GM04504 (cell line): ENCODE measurements around the gene NETO1.

Experiments
- DNase-seq: peaks from one replicate; pipeline ENCODE4 v3.0.0-alpha.2; 2012; ENCODE audit warnings: low read depth

NETO1 gene

GRCh38 chr18:72726201-72726600 is 141.6 kb downstream of the NETO1 start:
- no peak for DNase-seq

- no peak for DNase-seq
Measured at GRCh38 chr18:72721330-72721729, 146.5 kb downstream of the NETO1 start.

DNA sequence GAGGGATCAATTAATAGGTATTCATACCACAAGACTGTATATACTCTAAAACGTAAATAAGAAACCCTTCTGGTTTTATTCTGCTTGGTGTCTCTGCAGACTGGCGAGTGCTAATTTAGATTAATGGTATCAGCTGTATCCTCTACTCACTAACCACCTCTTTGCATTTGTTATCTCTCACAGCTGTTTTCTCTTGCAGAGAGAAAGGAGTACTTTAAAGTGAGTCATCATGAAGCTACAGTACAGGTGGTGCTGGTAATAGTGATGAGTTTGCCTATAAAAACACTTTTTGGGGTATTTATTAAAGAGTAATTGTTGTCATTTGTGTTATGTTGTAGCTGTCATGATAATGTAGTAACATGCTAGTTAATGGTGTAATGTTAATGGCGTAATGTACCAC is 147.7 kb downstream of the NETO1 start:
- DNase-seq = no peak

DNA sequence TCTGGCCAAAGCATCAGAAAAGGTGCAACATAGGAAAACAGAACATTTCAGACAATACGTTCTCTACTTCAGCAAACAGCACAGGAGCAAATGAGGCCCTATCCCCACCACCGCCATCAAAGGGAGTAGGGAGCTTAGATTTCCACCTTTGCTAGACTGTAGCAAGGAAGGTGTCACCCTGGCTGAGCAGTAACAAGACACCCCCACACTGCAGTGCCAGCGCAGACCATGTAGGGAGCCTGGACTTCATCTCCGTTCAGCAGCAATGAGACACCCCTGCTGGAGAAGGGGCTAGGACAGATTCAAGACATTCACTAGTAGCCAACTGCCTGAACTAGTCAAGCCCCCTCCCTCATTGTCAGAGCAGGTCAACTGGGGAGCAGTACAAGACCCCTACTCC is 163.6 kb downstream of the NETO1 start:
- DNase-seq = no peak

- DNase-seq = no peak
Measured at GRCh38 chr18:72700961-72701710, 166.7 kb downstream of the NETO1 start.

DNA sequence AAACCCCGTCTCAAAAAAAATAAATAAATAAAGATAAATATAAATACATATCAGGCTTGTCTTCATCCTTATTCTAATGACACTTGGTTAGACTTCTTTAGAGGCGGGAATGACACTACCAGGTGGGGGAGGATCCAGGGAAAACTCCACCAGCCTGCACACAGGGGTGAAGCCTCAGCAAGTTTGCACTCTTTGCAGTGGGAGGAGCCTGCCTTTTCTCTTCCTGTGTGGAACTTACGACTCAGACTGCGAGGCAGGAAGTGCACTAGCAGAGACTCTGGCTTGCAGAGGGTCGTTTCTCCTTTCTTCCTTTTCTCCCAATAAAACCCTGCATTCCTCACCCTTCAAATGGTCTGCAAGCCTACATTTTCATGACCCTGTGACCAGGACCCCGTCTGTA is 170.1 kb downstream of the NETO1 start:
- DNase-seq = no peak

GRCh38 chr18:72692595-72692994 is 175.2 kb downstream of the NETO1 start:
- DNase-seq = no peak
